Ovary (tissue), 9 donors: ENCODE data around the gene OTULINL. TPM values are rescaled to one million over a fixed set of nuclear protein-coding genes. Genes with fewer than 3 reads are reported as not detected.

ENCODE experiments used
- DNase-seq, 5 donors: peaks; one replicate each; pipeline ENCODE4 v3.0.0-alpha.2; 2019 to 2020
- H3K27ac ChIP-seq, 2 donors: fragments of 200-600 bp; one replicate each; pipeline versions ENCODE4 v1.5.1 to v1.8.0; 2019 to 2022
- H3K27me3 ChIP-seq: fragments of 200-600 bp; one replicate; pipeline ENCODE4 v1.8.0; 2022
- H3K36me3 ChIP-seq: fragments of 200-600 bp; sonication (generic); one replicate; pipeline ENCODE4 v1.5.1; 2019
- H3K4me1 ChIP-seq: one replicate; pipeline ENCODE4 v1.8.1; 2013; ENCODE audit warnings: mild to moderate bottlenecking, moderate library complexity; ENCODE audit not compliant: insufficient read depth
- H3K4me3 ChIP-seq: fragments of 200-600 bp; sonication (generic); one replicate; pipeline ENCODE4 v1.5.1; 2017
- H3K9me3 ChIP-seq, 2 donors: fragments of 200-600 bp in 1 of 2; sonication (generic) in 1 of 2; one replicate each; pipeline versions ENCODE4 v1.5.1 to v1.8.1; 2013 to 2019; ENCODE audit warnings: mild to moderate bottlenecking in 1 of 2, moderate library complexity in 1 of 2
- EP300 ChIP-seq: sonication (generic); formaldehyde crosslinking; IDR thresholded peaks from one replicate; pipeline ENCODE4 v1.6.1; 2017; ENCODE audit warnings: antibody characterized with exemption
- POLR2A ChIP-seq: fragments of 450-650 bp; IDR thresholded peaks from one replicate; pipeline ENCODE4 v1.6.1; 2017; ENCODE audit warnings: antibody characterized with exemption, mild to moderate bottlenecking, moderate library complexity
- WGBS, 3 donors: extraction: QIAGEN DNeasy Blood & Tissue Kit in 1 of 3; methylation state at CpG; one replicate each; pipeline versions ENCODE4 v1.1.5 to v1.1.7; 2013 to 2017; 5-methylcytosine and 5-hydroxymethylcytosine counted together
- intact Hi-C, 4 donors: fragments of 100-400 bp; cut with DNase I; formaldehyde crosslinking; loops; one replicate each; pipeline versions ENCODE4 v1.11.0 to v1.15.1; 2022 to 2023
- polyA plus RNA-seq, 2 donors: library from polyadenylated mRNA; stranded (reverse); fragments of 200-250 nt in 1 of 2; fragments of 350-450 nt in 1 of 2; fragmentation: Illumina TruSeq in 1 of 2; extraction: RNeasy Lipid Tissue Mini Kit (QIAGEN cat#74804) in 1 of 2; gene quantifications; one replicate each; pipeline ENCODE4 v1.2.3, GENCODE V29; 2013 to 2014
- total RNA-seq, 7 donors: library from RNA; depleted of rRNA in 2 of 7; stranded (reverse); fragments of >200 nt in 2 of 7; fragmentation: NEBNext Ultra II Directional in 3 of 7; extraction: Animal tissue kit (Norgen Biotek cat#: 25700) in 3 of 7; gene quantifications; one replicate each; pipeline versions ENCODE4 v1.1.0 to v1.2.4, GENCODE V29; 2016 to 2023
- TF ChIP-seq, protein P1 (sequence below), 3 donors: fragments of 450-650 bp in 2 of 3; fragments of 200-600 bp in 1 of 3; IDR thresholded peaks; one replicate each; pipeline versions ENCODE4 v1.5.1 to v1.8.0; 2016 to 2022; ENCODE audit warnings: antibody characterized with exemption in 3 of 3, mild to moderate bottlenecking in 1 of 3
- donor health status: DM: no; HTN: no; CAD: no; lungs with moderate emphysema.
- donor health status: DM: no; HTN: no; CAD: no.
- donor health status: Bipolar disorder and iron deficiency.
- donor health status: DM: yes; HTN: yes; CAD: no.
- donor health status: DM: no; HTN: no; CAD: no.
- donor health status: DM: yes; HTN: yes; CAD: no.

The OTULINL gene
- total and polyA plus RNA-seq, 9 donors = 2.3 to 14.9 (median 5.3) TPM

DNA sequence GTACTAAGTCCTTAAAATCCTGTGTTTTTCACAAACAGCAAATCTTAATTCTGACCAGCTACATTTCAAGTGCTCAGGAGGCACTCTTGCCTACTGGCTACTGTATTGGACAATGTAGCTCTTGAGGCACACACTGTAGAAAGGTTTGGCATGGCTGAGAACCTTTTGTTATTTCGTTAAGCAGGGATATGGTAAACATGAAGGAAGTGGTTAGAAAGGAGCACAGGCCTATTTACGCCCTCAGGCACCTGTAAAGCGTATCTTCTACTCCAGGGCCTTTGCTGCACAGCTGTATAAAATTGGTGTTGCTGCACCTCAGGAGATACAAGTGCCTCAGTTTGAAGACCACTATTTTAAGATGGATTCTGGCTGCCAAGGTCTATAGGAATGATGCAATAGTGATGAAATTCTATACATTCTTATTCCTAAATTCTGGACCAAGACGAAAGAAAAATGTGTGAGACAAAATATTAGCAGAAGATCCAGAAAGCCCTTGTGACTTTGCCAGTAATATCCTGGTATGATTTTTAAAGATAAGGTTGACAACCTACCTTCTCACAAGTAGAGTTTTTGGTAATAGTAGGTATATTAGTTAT is 73.7 kb downstream of the OTULINL start:
- H3K4me3 ChIP-seq = no peak overlapping the region
- no peaks in the 10 kb centered on the region for H3K27me3 ChIP-seq
- no peaks in the 10 kb centered on the region for H3K36me3 ChIP-seq
- no peak for TF ChIP-seq EP300
- TF ChIP-seq POLR2A = no peak
- TF ChIP-seq, protein P1, sequence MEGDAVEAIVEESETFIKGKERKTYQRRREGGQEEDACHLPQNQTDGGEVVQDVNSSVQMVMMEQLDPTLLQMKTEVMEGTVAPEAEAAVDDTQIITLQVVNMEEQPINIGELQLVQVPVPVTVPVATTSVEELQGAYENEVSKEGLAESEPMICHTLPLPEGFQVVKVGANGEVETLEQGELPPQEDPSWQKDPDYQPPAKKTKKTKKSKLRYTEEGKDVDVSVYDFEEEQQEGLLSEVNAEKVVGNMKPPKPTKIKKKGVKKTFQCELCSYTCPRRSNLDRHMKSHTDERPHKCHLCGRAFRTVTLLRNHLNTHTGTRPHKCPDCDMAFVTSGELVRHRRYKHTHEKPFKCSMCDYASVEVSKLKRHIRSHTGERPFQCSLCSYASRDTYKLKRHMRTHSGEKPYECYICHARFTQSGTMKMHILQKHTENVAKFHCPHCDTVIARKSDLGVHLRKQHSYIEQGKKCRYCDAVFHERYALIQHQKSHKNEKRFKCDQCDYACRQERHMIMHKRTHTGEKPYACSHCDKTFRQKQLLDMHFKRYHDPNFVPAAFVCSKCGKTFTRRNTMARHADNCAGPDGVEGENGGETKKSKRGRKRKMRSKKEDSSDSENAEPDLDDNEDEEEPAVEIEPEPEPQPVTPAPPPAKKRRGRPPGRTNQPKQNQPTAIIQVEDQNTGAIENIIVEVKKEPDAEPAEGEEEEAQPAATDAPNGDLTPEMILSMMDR (IDR thresholded peaks at IDR 0.05) = no peak
- H3K9me3 ChIP-seq = no peaks in the 10 kb centered on the region
- 61 to 64% (median 63%) methylated on average over 4 of the region's 4 CpGs for WGBS, 3 donors
- H3K27ac ChIP-seq = no peak overlapping the region
- DNase-seq = no peak
- no peaks in the 10 kb centered on the region for H3K4me1 ChIP-seq
- intact Hi-C loops = no loop called here

DNA sequence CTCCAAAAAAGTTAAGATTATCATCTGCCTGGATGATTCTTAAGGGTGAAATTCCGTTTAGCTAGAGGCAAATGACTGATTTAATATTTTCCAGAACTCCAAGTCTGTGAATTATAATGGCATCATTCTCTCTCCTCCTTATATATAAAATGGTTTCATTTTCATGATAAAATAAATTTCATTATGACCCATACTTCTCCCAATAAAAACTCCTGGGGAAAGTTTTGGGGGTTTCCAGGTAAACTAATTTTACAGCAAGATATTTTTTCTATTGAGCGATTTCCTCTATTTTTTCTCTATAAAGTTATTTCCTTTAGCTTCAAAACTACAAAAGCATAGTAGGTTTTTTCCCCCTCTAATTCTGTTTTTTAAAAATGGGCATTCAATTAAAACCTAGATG is 75.3 kb downstream of the OTULINL start:
- TF ChIP-seq POLR2A (no peak), EP300 (no peak)
- TF ChIP-seq, protein P1 (IDR thresholded peaks at IDR 0.05) = no peak
- H3K9me3 ChIP-seq = no peaks in the 10 kb centered on the region
- H3K4me3 ChIP-seq = no peak overlapping the region
- no peak for DNase-seq
- H3K27ac ChIP-seq = no peak overlapping the region
- no peaks in the 10 kb centered on the region for H3K27me3 ChIP-seq
- intact Hi-C loops = no loop called here
- H3K36me3 ChIP-seq = no peaks in the 10 kb centered on the region
- WGBS, 3 donors = 45 to 46% (median 46%) methylated on average over 2 of the region's 2 CpGs
- H3K4me1 ChIP-seq = no peaks in the 10 kb centered on the region

GRCh38 chr5:14659821-14660607 is 78.4 kb downstream of the OTULINL start:
- H3K27me3 ChIP-seq = no peaks in the 10 kb centered on the region
- H3K4me1 ChIP-seq = peaks cover 2% of the 10 kb centered on the region
- H3K36me3 ChIP-seq = no peaks in the 10 kb centered on the region
- TF ChIP-seq EP300 = no peak
- no peak for TF ChIP-seq POLR2A
- TF ChIP-seq, protein P1 (IDR thresholded peaks at IDR 0.05) = no peak
- intact Hi-C loops = no loop called here
- H3K27ac ChIP-seq = no peak overlapping the region
- DNase-seq = no peak
- H3K4me3 ChIP-seq = no peak overlapping the region
- H3K9me3 ChIP-seq = no peaks in the 10 kb centered on the region
- 78 to 88% (median 80%) methylated on average over 3 of the region's 3 CpGs for WGBS, 3 donors

- Histone ChIP-seq H3K4me3 (no peak overlapping the region), H3K36me3 (no peaks in the 10 kb centered on the region), H3K9me3 (no peaks in the 10 kb centered on the region), H3K4me1 (peaks cover 2% of the 10 kb centered on the region), H3K27ac (no peak overlapping the region), H3K27me3 (no peaks in the 10 kb centered on the region)
- TF ChIP-seq EP300 (no peak), POLR2A (no peak)
- TF ChIP-seq, protein P1 (IDR thresholded peaks at IDR 0.05) = no peak
- WGBS, 3 donors = 83 to 91% (median 86%) methylated on average over 2 of the region's 2 CpGs
- no peak for DNase-seq
- intact Hi-C loops = no loop called here
These were observed 79.2 kb downstream of the OTULINL start for GRCh38 chr5:14660833-14661232.

Other genes with a start within 250 kb of the OTULINL start
- gene OTULIN, start 82.9 kb downstream of the OTULINL start, total RNA-seq = 10 to 100 TPM; 21.1 to 29.3 (median 23.9) TPM
- gene OTULIN, start 82.9 kb downstream of the OTULINL start, polyA plus RNA-seq = 1 to 10 TPM; 4.1 to 7.5 TPM